K562 (cell line): ENCODE results near the gene FAM89B. TPM values are rescaled to one million over a fixed set of nuclear protein-coding genes. Genes with fewer than 3 reads are reported as not detected.
A peak's percentile ranks its signal among the peaks of the same experiment; 100 is the strongest.

Experiments used
- CTCF ChIP-seq, 3 experiments: IDR thresholded peaks in 2 of 3; conservative IDR thresholded peaks in 1 of 3; 2 replicates each; pipeline ENCODE4 v1.5.1; 2011 to 2012; ENCODE audit warnings: low read length in 3 of 3, mild to moderate bottlenecking in 3 of 3, control low read depth in 2 of 3, improper control_type of control experiment in 1 of 3, inconsistent platforms in 1 of 3, low read depth in 1 of 3, mixed read lengths in 1 of 3, moderate library complexity in 1 of 3; ENCODE audit not compliant: insufficient read depth in 2 of 3
- MGA ChIP-seq: fragments of 450-650 bp; IDR thresholded peaks from 2 replicates; pipeline ENCODE4 v1.6.1; 2016; ENCODE audit warnings: mild to moderate bottlenecking, moderate library complexity
- POLR3G ChIP-seq: IDR thresholded peaks from 2 replicates; pipeline ENCODE4 v1.6.1; 2011; ENCODE audit not compliant: insufficient read length, insufficient replicate concordance; ENCODE audit errors: extremely low read depth
- TAL1 ChIP-seq: fragments of 450-650 bp; IDR thresholded peaks from 2 replicates; pipeline ENCODE4 v1.6.1; 2016; ENCODE audit warnings: mild to moderate bottlenecking
- TCF3 ChIP-seq: sonication (generic); formaldehyde crosslinking; IDR thresholded peaks from 2 replicates; pipeline ENCODE4 v1.4.0; 2020; ENCODE audit warnings: mild to moderate bottlenecking, missing genetic modification reagents
- TOE1 ChIP-seq, 2 experiments: fragments of 450-650 bp in 1 of 2; sonication (generic) in 1 of 2; formaldehyde crosslinking in 1 of 2; IDR thresholded peaks; 2 replicates each; pipeline versions ENCODE4 v1.7.1 to v1.8.0; 2016 to 2022; ENCODE audit warnings: borderline replicate concordance in 2 of 2, mild to moderate bottlenecking in 2 of 2, antibody characterized with exemption in 1 of 2, inconsistent platforms in 1 of 2, low read depth in 1 of 2, missing genetic modification reagents in 1 of 2, moderate library complexity in 1 of 2
- UBTF ChIP-seq, 2 experiments: IDR thresholded peaks; 2 replicates each; pipeline ENCODE4 v1.6.1; 2012; ENCODE audit warnings: improper control_type of control experiment in 2 of 2, low read depth in 2 of 2, low read length in 2 of 2, borderline replicate concordance in 1 of 2
- USF1 ChIP-seq: sonication (generic); formaldehyde crosslinking; IDR thresholded peaks from 2 replicates; pipeline ENCODE4 v1.9.0; 2022; ENCODE audit warnings: mild to moderate bottlenecking, missing genetic modification reagents
- polyA plus RNA-seq, 8 experiments: library from polyadenylated mRNA; depleted of rRNA in 4 of 8; stranded (reverse) in 5 of 8; unstranded in 3 of 8; fragments of >200 nt; fragmentation: Nextera tagmentation in 2 of 8; fragmentation: Illumina TruSeq in 1 of 8; extraction: Ambion mirVana in 2 of 8; extraction: Trizol in 1 of 8; gene quantifications; 2 replicates each; pipeline versions ENCODE4 v1.2.1 to v1.2.3, GENCODE V29; 2011 to 2014; ENCODE audit warnings: inconsistent platforms in 1 of 8, missing spikeins in 1 of 8
- total RNA-seq, 7 experiments: library from RNA; depleted of rRNA in 6 of 7; stranded (reverse); fragments of >200 nt in 6 of 7; fragmentation: Illumina TruSeq in 2 of 7; extraction: Trizol in 2 of 7; gene quantifications; 2 replicates each; pipeline versions ENCODE4 v1.2.1 to v1.2.3, GENCODE V29; 2011 to 2021; ENCODE audit warnings: low replicate concordance in 1 of 7

Gene FAM89B
- total and polyA plus RNA-seq, 9 of the 15 experiments (the other 6 are each of a cell fraction or from before 2014, with no cell fraction given), result 0.32 to 27.6 (median 11.9) TPM

GRCh38 chr11:65574811-65575567 is 2.7 kb downstream of the FAM89B start (continued):
- TF ChIP-seq MGA (no peak), CTCF (IDR thresholded peaks at IDR 0.05 in 2 of 3, conservative IDR thresholded peaks at IDR 0.05 in 1 of 3; ENCODE audit: insufficient read depth in 2 of 3, low read depth in 1 of 3, low read length in 3 of 3) (0 out of 6 replicates have a peak, but pooled peaks of 2 of the 3 experiments have one; percentile 6), USF1 (CRISPR knock-in tag) (0 out of 2 replicates have a peak, but pooled peaks have one; percentile 6), UBTF (IDR thresholded peaks at IDR 0.05; ENCODE audit: borderline replicate concordance in 1 of 2, low read depth in 2 of 2, low read length in 2 of 2) (no peak), POLR3G (no peak), TAL1 (peak; percentile 93), TOE1 (IDR thresholded peaks at IDR 0.05; ENCODE audit: borderline replicate concordance) (peak; percentile 61; the same call in 1 of the 2 replicates), TOE1 (CRISPR knock-in tag; IDR thresholded peaks at IDR 0.05; ENCODE audit: borderline replicate concordance, low read depth) (no peak), TCF3 (CRISPR knock-in tag) (peak; percentile 97)
